WI38 (cell line): Measurements from ENCODE around the gene LIF.

Experiments
- H3K4me3 ChIP-seq: 2 replicates; pipeline ENCODE4 v1.5.1; 2011; ENCODE audit warnings: low read depth, mild to moderate bottlenecking, control low read depth, low read length
- CTCF ChIP-seq: IDR thresholded peaks from 2 replicates; pipeline ENCODE4 v1.5.1; 2012; ENCODE audit warnings: low read depth, mild to moderate bottlenecking, control low read depth, low read length

LIF gene

GRCh38 chr22:30276039-30276438, 29.5 kb upstream of the LIF start:
- TF ChIP-seq CTCF, result no peak

DNA sequence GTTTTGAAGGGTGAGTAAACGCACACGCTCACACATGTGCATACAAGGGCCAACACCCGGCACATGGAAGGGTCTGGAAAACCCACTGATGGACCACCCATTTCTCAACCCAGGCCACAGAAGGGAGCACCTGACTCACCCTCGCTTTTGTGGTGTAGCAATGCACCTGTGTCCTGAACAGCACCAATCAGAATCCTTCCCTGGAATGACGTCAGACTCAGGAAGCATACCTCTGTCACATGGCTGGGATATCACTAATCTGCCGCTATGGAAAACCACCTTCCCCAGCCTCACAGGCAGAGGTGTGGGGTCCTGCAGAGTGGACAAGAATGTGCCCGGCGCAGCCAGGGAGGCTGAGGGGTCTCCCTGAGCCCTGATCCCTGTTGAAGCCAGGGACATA, 29.1 kb upstream of the LIF start:
- no peak overlapping the region for H3K4me3 ChIP-seq

More at GRCh38 chr22:30276039-30276438, 29.5 kb upstream of the LIF start:
- no peak overlapping the region for H3K4me3 ChIP-seq

GRCh38 chr22:30274437-30274812, 27.9 kb upstream of the LIF start:
- no peak overlapping the region for H3K4me3 ChIP-seq
- no peak for TF ChIP-seq CTCF

More for the DNA sequence above, 29.1 kb upstream of the LIF start:
- TF ChIP-seq CTCF, result no peak

GRCh38 chr22:30273711-30274436, 27.3 kb upstream of the LIF start:
- no peak overlapping the region for H3K4me3 ChIP-seq
- TF ChIP-seq CTCF, result no peak

- no peak overlapping the region for H3K4me3 ChIP-seq
- TF ChIP-seq CTCF, result no peak
Measured at GRCh38 chr22:30272781-30273601, 26.4 kb upstream of the LIF start.

DNA sequence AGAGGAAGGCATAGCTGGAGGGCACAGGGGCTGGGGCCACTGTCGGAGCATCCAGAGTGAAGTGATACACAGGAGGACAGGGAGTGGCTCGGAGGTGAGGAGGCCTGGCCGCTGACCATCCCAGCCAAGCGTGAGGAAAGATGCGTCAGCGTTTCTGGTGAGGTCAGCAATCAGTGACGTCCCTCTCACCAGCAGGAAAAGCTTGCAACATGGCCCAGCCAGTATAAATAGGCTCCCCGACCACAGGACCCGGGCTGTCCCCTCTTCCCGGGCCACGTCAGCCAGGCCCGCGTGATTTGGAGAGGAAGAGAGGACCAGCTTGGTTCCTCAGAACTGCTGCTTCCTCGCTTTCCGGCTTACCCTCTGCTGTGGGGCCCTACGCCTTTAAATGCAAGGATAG, 24.3 kb upstream of the LIF start:
- no peak overlapping the region for H3K4me3 ChIP-seq
- TF ChIP-seq CTCF, result no peak

- no peak overlapping the region for H3K4me3 ChIP-seq
- no peak for TF ChIP-seq CTCF
Measured at GRCh38 chr22:30268331-30268730, 21.8 kb upstream of the LIF start.
